ENCODE results near the gene ATP8B2. TPM values are rescaled to one million over a fixed set of nuclear protein-coding genes. Genes with fewer than 3 reads are reported as not detected.
"Not testable (repeated sequence)": the region's sequence is repeated elsewhere in the genome, so short reads cannot be mapped to it uniquely, and the experiment has no call there.

ATP8B2 gene
- total RNA-seq, 1 experiment from 2014 or later: 36.3 TPM

DNA sequence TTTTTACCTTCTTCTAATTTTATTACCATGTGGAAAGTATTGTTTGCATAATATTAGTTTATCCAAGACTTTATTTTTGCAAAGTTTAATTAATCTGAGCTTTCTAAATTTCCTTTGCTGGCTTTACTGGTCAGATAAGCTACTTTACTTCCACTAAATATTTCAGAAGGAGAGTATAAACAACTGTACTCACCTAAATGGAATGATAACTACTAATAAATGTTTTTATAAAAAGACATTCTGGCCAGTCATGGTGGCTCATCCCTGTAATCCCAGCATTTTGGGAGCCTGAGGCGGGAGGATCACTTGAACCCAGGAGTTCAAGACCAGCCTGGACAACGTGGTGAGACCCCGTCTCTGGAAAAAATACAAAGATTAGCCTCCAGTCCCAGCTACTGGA lies 36.0 kb downstream of the ATP8B2 start:
- Histone ChIP-seq H4K20me1 (ENCODE audit: low read length) (no peaks in the 10 kb centered on the region), H3K79me2 (ENCODE audit: low read length) (no peaks in the 10 kb centered on the region), H3K4me2 (ENCODE audit: low read length) (no peak overlapping the region), H3F3A (ENCODE audit: low read length, unreplicated experiment) (no peaks in the 10 kb centered on the region), H3K36me3 (ENCODE audit: low read depth, low read length) (no peaks in the 10 kb centered on the region), H3K9ac (ENCODE audit: low read length) (no peak overlapping the region), H3K9me2 (replicated peaks; ENCODE audit: low read length) (no peaks in the 10 kb centered on the region), H3K4me1 (ENCODE audit: insufficient read depth, low read length) (no peaks in the 10 kb centered on the region), H3K9me3 (ENCODE audit: low read length) (no peaks in the 10 kb centered on the region), H3K27me3 (ENCODE audit: low read length) (no peaks in the 10 kb centered on the region), H3K4me3 (ENCODE audit: low read length) (no peak overlapping the region), H3K27ac (ENCODE audit: low read length) (no peak overlapping the region), H2AFZ (ENCODE audit: low read length) (no peak overlapping the region)
- ChIA-PET CTCF (interaction anchor here (0.7 kb wide), 1 partner anchor 534 kb away, joined by 5 read pairs; no protein-coding TSS in a partner anchor), POLR2A (ENCODE audit: unreplicated experiment) (interaction anchor here (0.6 kb wide), 1 partner anchor 27 kb away, joined by 3 read pairs; no protein-coding TSS in a partner anchor)
- BruUV-seq (replicated peaks): no TSS peak
- ATAC-seq: no peak
- intact Hi-C loops (cut with micrococcal nuclease): no loop called here
- TF ChIP-seq EZH2phosphoT487 (IDR thresholded peaks at IDR 0.05; ENCODE audit: borderline replicate concordance, low read length) (no peak), EZH2 (IDR thresholded peaks at IDR 0.05; ENCODE audit: low read length, unreplicated experiment) (no peak)
- TF ChIP-seq, protein P1, sequence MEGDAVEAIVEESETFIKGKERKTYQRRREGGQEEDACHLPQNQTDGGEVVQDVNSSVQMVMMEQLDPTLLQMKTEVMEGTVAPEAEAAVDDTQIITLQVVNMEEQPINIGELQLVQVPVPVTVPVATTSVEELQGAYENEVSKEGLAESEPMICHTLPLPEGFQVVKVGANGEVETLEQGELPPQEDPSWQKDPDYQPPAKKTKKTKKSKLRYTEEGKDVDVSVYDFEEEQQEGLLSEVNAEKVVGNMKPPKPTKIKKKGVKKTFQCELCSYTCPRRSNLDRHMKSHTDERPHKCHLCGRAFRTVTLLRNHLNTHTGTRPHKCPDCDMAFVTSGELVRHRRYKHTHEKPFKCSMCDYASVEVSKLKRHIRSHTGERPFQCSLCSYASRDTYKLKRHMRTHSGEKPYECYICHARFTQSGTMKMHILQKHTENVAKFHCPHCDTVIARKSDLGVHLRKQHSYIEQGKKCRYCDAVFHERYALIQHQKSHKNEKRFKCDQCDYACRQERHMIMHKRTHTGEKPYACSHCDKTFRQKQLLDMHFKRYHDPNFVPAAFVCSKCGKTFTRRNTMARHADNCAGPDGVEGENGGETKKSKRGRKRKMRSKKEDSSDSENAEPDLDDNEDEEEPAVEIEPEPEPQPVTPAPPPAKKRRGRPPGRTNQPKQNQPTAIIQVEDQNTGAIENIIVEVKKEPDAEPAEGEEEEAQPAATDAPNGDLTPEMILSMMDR (conservative IDR thresholded peaks at IDR 0.05; ENCODE audit: low read depth, low read length): no peak
- DNase-seq: no peak

DNA sequence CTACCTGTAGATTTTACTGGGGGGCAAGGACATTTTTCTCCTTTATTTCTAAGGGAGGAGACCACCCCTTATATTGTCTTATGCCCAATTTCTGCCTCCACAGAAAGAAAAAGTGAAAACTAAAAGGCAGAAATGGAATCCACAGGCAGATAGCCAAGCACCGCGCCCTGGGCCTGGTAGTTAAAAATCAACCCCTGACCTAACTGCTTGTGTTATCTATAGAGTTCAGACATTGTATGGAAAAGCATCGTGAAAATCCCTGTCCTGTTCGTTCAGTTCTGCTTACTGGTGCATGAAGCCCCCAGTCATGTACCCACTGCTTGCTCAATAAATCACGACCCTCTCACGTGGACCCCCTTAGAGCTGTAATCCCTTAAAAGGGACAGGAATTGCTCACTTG lies 46.1 kb downstream of the ATP8B2 start:
- Histone ChIP-seq H3K9ac (ENCODE audit: low read length) (no peak overlapping the region), H4K20me1 (ENCODE audit: low read length) (no peaks in the 10 kb centered on the region), H3K9me2 (replicated peaks; ENCODE audit: low read length) (no peaks in the 10 kb centered on the region), H3K9me3 (ENCODE audit: low read length) (no peaks in the 10 kb centered on the region), H3K4me3 (ENCODE audit: low read length) (no peak overlapping the region), H3F3A (ENCODE audit: low read length, unreplicated experiment) (no peaks in the 10 kb centered on the region), H3K79me2 (ENCODE audit: low read length) (no peaks in the 10 kb centered on the region), H3K27ac (ENCODE audit: low read length) (no peak overlapping the region), H3K27me3 (ENCODE audit: low read length) (no peaks in the 10 kb centered on the region), H3K36me3 (ENCODE audit: low read depth, low read length) (no peaks in the 10 kb centered on the region), H3K4me2 (ENCODE audit: low read length) (no peak overlapping the region), H3K4me1 (ENCODE audit: insufficient read depth, low read length) (no peaks in the 10 kb centered on the region), H2AFZ (ENCODE audit: low read length) (no peak overlapping the region)
- ChIA-PET POLR2A (ENCODE audit: unreplicated experiment) (no interaction called here), CTCF (no interaction called here)
- no peak for DNase-seq
- intact Hi-C loops (cut with micrococcal nuclease): no loop called here
- ATAC-seq: no peak
- no peak for TF ChIP-seq EZH2phosphoT487 (IDR thresholded peaks at IDR 0.05; ENCODE audit: borderline replicate concordance, low read length)
- no peak for TF ChIP-seq EZH2 (IDR thresholded peaks at IDR 0.05; ENCODE audit: low read length, unreplicated experiment)
- TF ChIP-seq, protein P1 (conservative IDR thresholded peaks at IDR 0.05; ENCODE audit: low read depth, low read length): no peak
- BruUV-seq (replicated peaks): no TSS peak

DNA sequence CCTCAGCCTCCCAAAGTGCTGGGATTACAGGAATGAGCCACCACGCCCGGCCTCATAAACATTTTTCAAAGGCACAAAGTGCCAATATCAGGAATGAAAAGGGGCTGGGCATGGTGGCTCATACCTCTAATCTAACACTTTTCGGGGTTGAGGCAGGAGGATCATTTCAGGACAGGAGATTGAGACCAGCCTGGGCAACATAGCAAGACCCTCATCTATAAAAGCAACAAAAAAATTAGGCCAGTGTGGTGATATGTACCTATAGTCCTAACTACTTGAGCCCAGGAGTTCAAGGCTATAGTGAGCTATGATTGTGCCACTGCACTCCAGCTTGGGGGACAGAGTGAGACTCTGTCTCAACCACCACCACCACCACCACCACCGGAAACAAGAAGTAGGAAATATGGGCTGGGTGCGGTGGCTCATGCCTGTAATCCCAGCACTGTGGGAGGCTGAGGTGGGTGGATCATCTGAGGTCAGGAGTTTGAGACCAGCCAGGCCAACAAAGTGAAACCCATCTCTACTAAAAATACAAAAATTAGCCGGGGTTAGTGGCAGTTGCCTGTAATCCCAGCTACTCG lies 48.5 kb downstream of the ATP8B2 start:
- H3K4me2 ChIP-seq (ENCODE audit: low read length); POLR2A ChIA-PET (ENCODE audit: unreplicated experiment); H2AFZ ChIP-seq (ENCODE audit: low read length); H3F3A ChIP-seq (ENCODE audit: low read length, unreplicated experiment); ATAC-seq; H3K4me1 ChIP-seq (ENCODE audit: insufficient read depth, low read length); H3K4me3 ChIP-seq (ENCODE audit: low read length); CTCF ChIA-PET; H3K27me3 ChIP-seq (ENCODE audit: low read length); H3K9ac ChIP-seq (ENCODE audit: low read length); H3K36me3 ChIP-seq (ENCODE audit: low read depth, low read length); DNase-seq; H3K9me2 ChIP-seq (replicated peaks; ENCODE audit: low read length); H4K20me1 ChIP-seq (ENCODE audit: low read length); BruUV-seq (replicated peaks); H3K9me3 ChIP-seq (ENCODE audit: low read length); H3K27ac ChIP-seq (ENCODE audit: low read length); intact Hi-C loops (cut with micrococcal nuclease); H3K79me2 ChIP-seq (ENCODE audit: low read length): not testable (repeated sequence)
